H9 (cell line): ENCODE measurements around the gene AGT. TPM values are rescaled to one million over a fixed set of nuclear protein-coding genes. Genes with fewer than 3 reads are reported as not detected.

ENCODE experiments used
- DNase-seq: peaks from one replicate; pipeline ENCODE4 v3.0.0-alpha.2; 2017
- H2AFZ ChIP-seq: one replicate; pipeline ENCODE4 v1.6.1; 2013; ENCODE audit warnings: mild to moderate bottlenecking, low read length, control low read depth, moderate library complexity
- H2AK5ac ChIP-seq: 2 replicates; pipeline ENCODE4 v1.6.1; 2013; ENCODE audit warnings: low read length, control low read depth, mixed read lengths; ENCODE audit not compliant: insufficient read length
- H2BK120ac ChIP-seq: one replicate; pipeline ENCODE4 v1.6.1; 2013; ENCODE audit warnings: low read depth, mild to moderate bottlenecking, low read length, control low read depth, inconsistent platforms; ENCODE audit not compliant: poor library complexity, severe bottlenecking
- H2BK12ac ChIP-seq: 2 replicates; pipeline ENCODE4 v1.6.1; 2013; ENCODE audit warnings: low read length, control low read depth, mixed read lengths, low read depth; ENCODE audit not compliant: insufficient read length
- H2BK15ac ChIP-seq: 2 replicates; pipeline ENCODE4 v1.6.1; 2013; ENCODE audit warnings: low read depth, low read length, control low read depth
- H2BK20ac ChIP-seq: one replicate; pipeline ENCODE4 v1.6.1; 2013; ENCODE audit warnings: low read depth, mild to moderate bottlenecking, low read length, control low read depth, inconsistent platforms; ENCODE audit not compliant: poor library complexity, severe bottlenecking
- H2BK5ac ChIP-seq: 2 replicates; pipeline ENCODE4 v1.6.1; 2013; ENCODE audit warnings: low read length, control low read depth, mixed read lengths; ENCODE audit not compliant: insufficient read length
- H3K14ac ChIP-seq: 2 replicates; pipeline ENCODE4 v1.6.1; 2013; ENCODE audit warnings: low read length, control low read depth; ENCODE audit not compliant: insufficient read depth
- H3K18ac ChIP-seq: 2 replicates; pipeline ENCODE4 v1.6.1; 2013; ENCODE audit warnings: low read depth, mild to moderate bottlenecking, mixed read lengths, low read length, control low read depth; ENCODE audit not compliant: insufficient read length
- H3K23ac ChIP-seq: 2 replicates; pipeline ENCODE4 v1.6.1; 2013; ENCODE audit warnings: low read length, control low read depth, mixed read lengths, low read depth; ENCODE audit not compliant: insufficient read length
- H3K23me2 ChIP-seq: 2 replicates; pipeline ENCODE4 v1.6.1; 2013; ENCODE audit warnings: low read depth, mild to moderate bottlenecking, mixed read lengths, low read length, control low read depth; ENCODE audit not compliant: insufficient read length, poor library complexity, severe bottlenecking
- H3K27ac ChIP-seq: 2 replicates; pipeline ENCODE4 v1.5.1; 2013; ENCODE audit warnings: low read length, control low read depth, mixed read lengths, low read depth; ENCODE audit not compliant: insufficient read length
- H3K27me3 ChIP-seq: 2 replicates; pipeline ENCODE4 v1.6.1; 2013; ENCODE audit warnings: low read length, control low read depth, inconsistent platforms; ENCODE audit not compliant: insufficient read depth
- H3K4ac ChIP-seq: 2 replicates; pipeline ENCODE4 v1.6.1; 2013; ENCODE audit warnings: low read depth, mild to moderate bottlenecking, control low read depth, inconsistent platforms, low read length, moderate library complexity
- H3K4me1 ChIP-seq: 2 replicates; pipeline ENCODE4 v1.6.1; 2013; ENCODE audit warnings: low read length, control low read depth, inconsistent platforms; ENCODE audit not compliant: insufficient read depth
- H3K4me2 ChIP-seq: 2 replicates; pipeline ENCODE4 v1.6.1; 2013; ENCODE audit warnings: low read length, control low read depth, mixed read lengths; ENCODE audit not compliant: insufficient read length, insufficient read depth
- H3K56ac ChIP-seq: 2 replicates; pipeline ENCODE4 v1.6.1; 2013; ENCODE audit warnings: low read depth, mild to moderate bottlenecking, mixed read lengths, low read length, control low read depth; ENCODE audit not compliant: insufficient read length
- H3K79me1 ChIP-seq: 2 replicates; pipeline ENCODE4 v1.6.1; 2013; ENCODE audit warnings: low read depth, mild to moderate bottlenecking, moderate library complexity, low read length, control low read depth, inconsistent platforms; ENCODE audit not compliant: insufficient read depth, poor library complexity, severe bottlenecking
- H3K79me2 ChIP-seq: 2 replicates; pipeline ENCODE4 v1.6.1; 2013; ENCODE audit warnings: low read length, control low read depth, inconsistent platforms; ENCODE audit not compliant: insufficient read depth
- H3K9ac ChIP-seq: 2 replicates; pipeline ENCODE4 v1.6.1; 2013; ENCODE audit warnings: low read length, control low read depth, mixed read lengths; ENCODE audit not compliant: insufficient read length; ENCODE audit errors: extremely low read depth
- H3K9me3 ChIP-seq: one replicate; pipeline ENCODE4 v1.6.1; 2013; ENCODE audit warnings: low read depth, low read length, inconsistent platforms; ENCODE audit not compliant: control insufficient read depth
- H3T11ph ChIP-seq: one replicate; pipeline ENCODE4 v1.6.1; 2013; ENCODE audit warnings: mild to moderate bottlenecking, low read length, control low read depth, inconsistent platforms
- H4K20me1 ChIP-seq: one replicate; pipeline ENCODE4 v1.6.1; 2013; ENCODE audit not compliant: control insufficient read depth, insufficient read length, insufficient read depth
- H4K5ac ChIP-seq: 2 replicates; pipeline ENCODE4 v1.6.1; 2013; ENCODE audit warnings: low read depth, mild to moderate bottlenecking, mixed read lengths, low read length, control low read depth; ENCODE audit not compliant: insufficient read length
- H4K8ac ChIP-seq: replicated peaks from 2 replicates; pipeline ENCODE4 v1.6.1; 2013; ENCODE audit warnings: low read length, control low read depth, mixed read lengths, low read depth; ENCODE audit not compliant: insufficient read length
- H4K91ac ChIP-seq: 2 replicates; pipeline ENCODE4 v1.6.1; 2013; ENCODE audit warnings: low read depth, mild to moderate bottlenecking, moderate library complexity, mixed read lengths, low read length, control low read depth; ENCODE audit not compliant: insufficient read length
- H3K27ac Mint-ChIP-seq, 3 experiments: 2 replicates in 2 of 3; 3 replicates in 1 of 3; pipeline ENCODE4 v1.8.0; 2020 to 2021; ENCODE audit warnings: mixed read lengths in 3 of 3, mild to moderate bottlenecking in 1 of 3, moderate library complexity in 1 of 3
- H3K27me3 Mint-ChIP-seq: 2 replicates; pipeline ENCODE4 v1.8.0; 2021; ENCODE audit warnings: low read depth, mild to moderate bottlenecking, moderate library complexity, mixed read lengths
- H3K36me3 Mint-ChIP-seq, 3 experiments: 2 replicates in 2 of 3; 3 replicates in 1 of 3; pipeline ENCODE4 v1.8.0; 2020 to 2021; ENCODE audit warnings: low read depth in 3 of 3, mixed read lengths in 3 of 3; ENCODE audit not compliant: insufficient read depth in 1 of 3
- H3K4me1 Mint-ChIP-seq, 2 experiments: 2 replicates each; pipeline ENCODE4 v1.8.0; 2020; ENCODE audit warnings: mixed read lengths in 2 of 2
- H3K4me3 Mint-ChIP-seq, 2 experiments: 2 replicates in 1 of 2; 3 replicates in 1 of 2; pipeline ENCODE4 v1.8.0; 2020 to 2021; ENCODE audit warnings: mild to moderate bottlenecking in 2 of 2, mixed read lengths in 2 of 2, moderate library complexity in 1 of 2
- H3K9me3 Mint-ChIP-seq, 2 experiments: 2 replicates in 1 of 2; 3 replicates in 1 of 2; pipeline ENCODE4 v1.8.0; 2020; ENCODE audit warnings: mild to moderate bottlenecking in 2 of 2, mixed read lengths in 2 of 2, moderate library complexity in 1 of 2
- WGBS: extraction: QIAGEN DNeasy Blood & Tissue Kit; methylation state at CpG from one replicate; pipeline ENCODE4 v1.1.7; 2013; ENCODE audit warnings: missing lambda C conversion rate, low lambda C conversion rate, mixed read lengths; ENCODE audit not compliant: insufficient read length; ENCODE audit errors: extremely low coverage; 5-methylcytosine and 5-hydroxymethylcytosine counted together
- total RNA-seq: library from RNA; stranded (reverse); gene quantifications from 2 replicates; pipeline ENCODE4 v1.2.1, GENCODE V29; 2021
- TF ChIP-seq, protein P1 (sequence below): fragments of 200-600 bp; sonication (generic); conservative IDR thresholded peaks from 3 replicates; pipeline ENCODE4 v1.8.0; 2021; ENCODE audit warnings: antibody characterized with exemption, mild to moderate bottlenecking

AGT gene
- total RNA-seq, 1 experiment from 2014 or later, result not detected

DNA sequence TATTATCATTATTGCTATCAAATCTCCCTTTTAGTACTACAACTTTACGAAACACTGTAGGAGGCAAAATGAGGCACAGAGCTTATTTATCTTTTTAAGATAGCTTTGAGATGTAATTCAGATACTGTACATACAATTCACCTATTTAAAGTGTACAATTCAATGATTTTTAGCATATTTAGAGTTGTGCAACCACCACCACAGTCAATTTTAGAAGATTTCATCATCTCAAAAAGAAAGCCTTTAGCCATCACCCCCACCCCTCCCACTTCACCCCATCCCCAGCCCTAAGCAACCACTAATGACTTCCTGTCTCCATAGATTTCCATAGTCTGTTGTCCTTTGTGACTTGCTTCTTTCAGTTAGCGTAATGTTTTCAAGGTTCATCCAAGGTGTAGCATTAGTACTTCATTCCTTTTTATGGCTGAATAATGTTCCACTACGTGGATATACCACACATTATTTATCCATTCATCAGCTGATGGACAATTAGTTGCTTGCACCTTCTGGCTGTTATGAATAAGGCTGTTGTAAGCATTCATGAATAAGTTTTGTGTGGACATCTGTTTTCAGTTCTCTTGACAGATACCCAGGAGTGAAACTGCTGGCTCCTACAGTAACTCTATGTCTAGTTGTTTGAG, 23.8 kb upstream of the AGT start:
- no peak overlapping the region for H4K8ac ChIP-seq
- Mint-ChIP-seq H3K9me3 (peaks cover 5 to 6% of the 10 kb centered on the region in 2 experiments; a peak in 2 of 5 replicates), H3K27me3 (peaks cover 12% of the 10 kb centered on the region), H3K27ac (no peak overlapping the region), H3K4me1 (peaks cover 0 to 5% of the 10 kb centered on the region in 2 experiments; a peak in 2 of 4 replicates), H3K4me3 (no peak overlapping the region), H3K36me3 (no peaks in the 10 kb centered on the region)
- H2BK15ac ChIP-seq, result no peak overlapping the region
- H2AFZ ChIP-seq, result no peak overlapping the region
- H2BK20ac ChIP-seq, result no peak overlapping the region
- H3K23ac ChIP-seq, result no peak overlapping the region
- no peak overlapping the region for H4K5ac ChIP-seq
- no peak overlapping the region for H2BK120ac ChIP-seq
- H3K18ac ChIP-seq, result no peak overlapping the region
- H3T11ph ChIP-seq, result no peak overlapping the region
- H3K14ac ChIP-seq, result no peak overlapping the region
- H2BK12ac ChIP-seq, result no peak overlapping the region
- no peak overlapping the region for H3K27ac ChIP-seq
- H4K91ac ChIP-seq, result no peak overlapping the region
- H3K9me3 ChIP-seq, result no peaks in the 10 kb centered on the region
- no peaks in the 10 kb centered on the region for H3K79me2 ChIP-seq
- H3K23me2 ChIP-seq, result no peaks in the 10 kb centered on the region
- H3K27me3 ChIP-seq, result no peaks in the 10 kb centered on the region
- WGBS, result no CpG with 5 or more reads among the region's 3 CpGs
- H2BK5ac ChIP-seq, result no peak overlapping the region
- no peaks in the 10 kb centered on the region for H4K20me1 ChIP-seq
- no peak overlapping the region for H3K56ac ChIP-seq
- H3K4me1 ChIP-seq, result no peaks in the 10 kb centered on the region
- no peak overlapping the region for H3K4ac ChIP-seq
- H2AK5ac ChIP-seq, result no peak overlapping the region
- DNase-seq, result no peak
- TF ChIP-seq, protein P1, sequence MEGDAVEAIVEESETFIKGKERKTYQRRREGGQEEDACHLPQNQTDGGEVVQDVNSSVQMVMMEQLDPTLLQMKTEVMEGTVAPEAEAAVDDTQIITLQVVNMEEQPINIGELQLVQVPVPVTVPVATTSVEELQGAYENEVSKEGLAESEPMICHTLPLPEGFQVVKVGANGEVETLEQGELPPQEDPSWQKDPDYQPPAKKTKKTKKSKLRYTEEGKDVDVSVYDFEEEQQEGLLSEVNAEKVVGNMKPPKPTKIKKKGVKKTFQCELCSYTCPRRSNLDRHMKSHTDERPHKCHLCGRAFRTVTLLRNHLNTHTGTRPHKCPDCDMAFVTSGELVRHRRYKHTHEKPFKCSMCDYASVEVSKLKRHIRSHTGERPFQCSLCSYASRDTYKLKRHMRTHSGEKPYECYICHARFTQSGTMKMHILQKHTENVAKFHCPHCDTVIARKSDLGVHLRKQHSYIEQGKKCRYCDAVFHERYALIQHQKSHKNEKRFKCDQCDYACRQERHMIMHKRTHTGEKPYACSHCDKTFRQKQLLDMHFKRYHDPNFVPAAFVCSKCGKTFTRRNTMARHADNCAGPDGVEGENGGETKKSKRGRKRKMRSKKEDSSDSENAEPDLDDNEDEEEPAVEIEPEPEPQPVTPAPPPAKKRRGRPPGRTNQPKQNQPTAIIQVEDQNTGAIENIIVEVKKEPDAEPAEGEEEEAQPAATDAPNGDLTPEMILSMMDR, result no peak
- H3K79me1 ChIP-seq, result no peaks in the 10 kb centered on the region
- no peak overlapping the region for H3K4me2 ChIP-seq
- H3K9ac ChIP-seq, result no peak overlapping the region
